Spleen (tissue), 11 donors: ENCODE data around the gene SLC34A3. TPM values are rescaled to one million over a fixed set of nuclear protein-coding genes. Genes with fewer than 3 reads are reported as not detected.

Source experiments
- DNase-seq: peaks from one replicate; pipeline ENCODE4 v3.0.0-alpha.2; 2020
- H3K27ac ChIP-seq, 8 donors: fragments of 200-600 bp; sonication (generic) in 7 of 8; 1 replicate in 4 of 8; 2 replicates in 4 of 8; pipeline versions ENCODE4 v1.5.0 to v1.8.0; 2016 to 2021; ENCODE audit warnings: inconsistent platforms in 4 of 8, mild to moderate bottlenecking in 4 of 8, moderate library complexity in 1 of 8
- H3K27me3 ChIP-seq, 7 donors: fragments of 200-600 bp; sonication (generic) in 6 of 7; replicated peaks in 1 of 7; 1 replicate in 4 of 7; 2 replicates in 3 of 7; pipeline versions ENCODE4 v1.5.0 to v1.8.0; 2016 to 2021; ENCODE audit warnings: inconsistent platforms in 3 of 7, mild to moderate bottlenecking in 1 of 7
- H3K36me3 ChIP-seq, 6 donors: fragments of 200-600 bp; sonication (generic) in 5 of 6; 1 replicate in 4 of 6; 2 replicates in 2 of 6; pipeline versions ENCODE4 v1.5.0 to v1.8.0; 2016 to 2021; ENCODE audit warnings: inconsistent platforms in 2 of 6
- H3K4me1 ChIP-seq, 6 donors: fragments of 200-600 bp; sonication (generic) in 5 of 6; 1 replicate in 3 of 6; 2 replicates in 3 of 6; pipeline versions ENCODE4 v1.5.0 to v1.8.0; 2016 to 2021; ENCODE audit warnings: inconsistent platforms in 3 of 6
- H3K4me3 ChIP-seq, 8 donors: fragments of 200-600 bp; sonication (generic) in 7 of 8; 1 replicate in 4 of 8; 2 replicates in 4 of 8; pipeline versions ENCODE4 v1.5.0 to v1.8.0; 2016 to 2021; ENCODE audit warnings: inconsistent platforms in 4 of 8, mild to moderate bottlenecking in 4 of 8, moderate library complexity in 2 of 8
- H3K9me3 ChIP-seq, 8 donors: fragments of 200-600 bp; sonication (generic) in 7 of 8; 1 replicate in 4 of 8; 2 replicates in 4 of 8; pipeline versions ENCODE4 v1.5.0 to v1.8.0; 2016 to 2021; ENCODE audit warnings: inconsistent platforms in 4 of 8
- POLR2A ChIP-seq, 3 donors: fragments of 450-650 bp; IDR thresholded peaks; one replicate each; pipeline ENCODE4 v1.5.1; 2017; ENCODE audit warnings: antibody characterized with exemption in 3 of 3, mild to moderate bottlenecking in 1 of 3
- POLR2AphosphoS5 ChIP-seq, 3 donors: sonication (generic); formaldehyde crosslinking; IDR thresholded peaks; one replicate each; pipeline ENCODE4 v1.5.1; 2017; ENCODE audit warnings: antibody characterized with exemption in 3 of 3
- WGBS, 5 donors: extraction: QIAGEN DNeasy Blood & Tissue Kit in 3 of 5; methylation state at CpG; one replicate each; pipeline versions ENCODE4 v1.1.5 to v1.1.7; 2013 to 2018; 5-methylcytosine and 5-hydroxymethylcytosine counted together
- intact Hi-C: fragments of 100-400 bp; cut with DNase I; formaldehyde crosslinking; loops from one replicate; pipeline ENCODE4 v1.15.0; 2023; ENCODE audit warnings: low total_unique reads
- polyA plus RNA-seq, 3 donors: library from polyadenylated mRNA; stranded (reverse); fragments of 200-250 nt; gene quantifications; one replicate each; pipeline ENCODE4 v1.2.1, GENCODE V29; 2013
- total RNA-seq, 7 donors: library from RNA; depleted of rRNA in 3 of 7; stranded (reverse); fragments of >200 nt in 3 of 7; fragmentation: NEBNext Ultra II Directional in 4 of 7; extraction: Animal tissue kit (Norgen Biotek cat#: 25700) in 4 of 7; gene quantifications; one replicate each; pipeline versions ENCODE4 v1.1.0 to v1.2.1, GENCODE V29; 2016 to 2021
- TF ChIP-seq, protein P1 (sequence below), 11 experiments: fragments of 200-600 bp in 7 of 11; fragments of 450-650 bp in 4 of 11; sonication (generic) in 4 of 11; IDR thresholded peaks in 8 of 11; conservative IDR thresholded peaks in 3 of 11; 1 replicate in 7 of 11; 2 replicates in 4 of 11; pipeline versions ENCODE4 v1.4.0 to v1.8.0; 2016 to 2021; ENCODE audit warnings: antibody characterized with exemption in 11 of 11, inconsistent platforms in 4 of 11, mild to moderate bottlenecking in 1 of 11
- donor health status: healthy with polysubstance abuse.
- donor health status: DM: no; HTN: no; CAD: no; lungs with moderate emphysema.
- donor health status: DM: no; HTN: no; CAD: no.
- donor health status: Bipolar disorder and iron deficiency.
- donor health status: healthy.
- donor health status: DM: no; HTN: no; CAD: no.
- donor health status: DM: yes; HTN: yes; CAD: no.

SLC34A3 gene
- total and polyA plus RNA-seq, 10 donors: not detected

DNA sequence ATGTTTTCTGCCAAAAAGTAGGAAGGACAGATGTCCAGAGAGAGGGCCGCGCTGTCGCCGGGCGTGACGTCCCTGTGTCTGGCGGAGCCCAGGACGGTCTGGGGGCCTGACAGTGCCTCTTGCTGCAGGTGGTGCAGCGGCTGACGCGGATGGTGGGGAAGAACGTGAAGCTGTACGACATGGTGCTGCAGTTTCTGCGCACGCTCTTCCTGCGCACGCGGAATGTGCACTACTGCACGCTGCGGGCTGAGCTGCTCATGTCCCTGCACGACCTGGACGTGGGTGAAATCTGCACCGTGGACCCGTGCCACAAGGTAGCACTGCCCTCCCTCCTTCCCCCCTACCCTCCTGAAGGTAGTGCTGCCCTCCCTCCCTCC, 32.2 kb downstream of the SLC34A3 start:
- DNase-seq: peak; percentile 67
- Histone ChIP-seq H3K27ac (no peak overlapping the region), H3K4me3 (no peak overlapping the region), H3K36me3 (peaks cover 0 to 84% (median 44%) of the 10 kb centered on the region in 6 donors), H3K27me3 (no peaks in the 10 kb centered on the region), H3K9me3 (no peaks in the 10 kb centered on the region), H3K4me1 (peaks cover 0 to 33% (median 6%) of the 10 kb centered on the region in 6 donors)
- 89 to 95% (median 91%) methylated on average over 24 of the region's 24 CpGs for WGBS, 5 donors
- intact Hi-C loops: no loop called here
- TF ChIP-seq POLR2AphosphoS5 (IDR thresholded peaks at IDR 0.05): peak; percentile 17 to 57 (median 40)
- TF ChIP-seq, protein P1, sequence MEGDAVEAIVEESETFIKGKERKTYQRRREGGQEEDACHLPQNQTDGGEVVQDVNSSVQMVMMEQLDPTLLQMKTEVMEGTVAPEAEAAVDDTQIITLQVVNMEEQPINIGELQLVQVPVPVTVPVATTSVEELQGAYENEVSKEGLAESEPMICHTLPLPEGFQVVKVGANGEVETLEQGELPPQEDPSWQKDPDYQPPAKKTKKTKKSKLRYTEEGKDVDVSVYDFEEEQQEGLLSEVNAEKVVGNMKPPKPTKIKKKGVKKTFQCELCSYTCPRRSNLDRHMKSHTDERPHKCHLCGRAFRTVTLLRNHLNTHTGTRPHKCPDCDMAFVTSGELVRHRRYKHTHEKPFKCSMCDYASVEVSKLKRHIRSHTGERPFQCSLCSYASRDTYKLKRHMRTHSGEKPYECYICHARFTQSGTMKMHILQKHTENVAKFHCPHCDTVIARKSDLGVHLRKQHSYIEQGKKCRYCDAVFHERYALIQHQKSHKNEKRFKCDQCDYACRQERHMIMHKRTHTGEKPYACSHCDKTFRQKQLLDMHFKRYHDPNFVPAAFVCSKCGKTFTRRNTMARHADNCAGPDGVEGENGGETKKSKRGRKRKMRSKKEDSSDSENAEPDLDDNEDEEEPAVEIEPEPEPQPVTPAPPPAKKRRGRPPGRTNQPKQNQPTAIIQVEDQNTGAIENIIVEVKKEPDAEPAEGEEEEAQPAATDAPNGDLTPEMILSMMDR (IDR thresholded peaks at IDR 0.05 in 8 of 11, conservative IDR thresholded peaks at IDR 0.05 in 3 of 11): no peak
- no peak for TF ChIP-seq POLR2A (IDR thresholded peaks at IDR 0.05)

DNA sequence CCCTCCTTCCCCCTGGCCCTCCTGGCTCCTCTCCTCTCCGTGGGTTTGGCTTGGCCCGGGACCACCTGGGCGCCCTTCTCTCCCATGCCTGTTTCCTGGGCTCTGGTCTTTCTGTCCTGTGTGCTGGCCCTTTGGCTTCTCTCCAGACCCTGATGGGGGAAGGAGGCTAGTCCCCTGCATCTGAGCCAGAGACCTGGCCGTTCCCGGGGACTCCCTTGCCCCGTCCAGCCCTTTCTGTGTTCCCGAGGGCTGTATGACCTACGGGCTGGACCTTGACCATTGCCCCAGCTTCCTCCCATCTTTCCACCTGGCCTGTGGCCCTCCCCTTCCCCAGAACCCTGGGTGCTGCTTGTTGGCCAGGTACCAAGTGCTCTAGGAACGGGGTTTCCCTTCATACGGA, 32.8 kb downstream of the SLC34A3 start:
- intact Hi-C loops: no loop called here
- peaks cover 0 to 84% (median 42%) of the 10 kb centered on the region in 6 donors for H3K36me3 ChIP-seq

DNA sequence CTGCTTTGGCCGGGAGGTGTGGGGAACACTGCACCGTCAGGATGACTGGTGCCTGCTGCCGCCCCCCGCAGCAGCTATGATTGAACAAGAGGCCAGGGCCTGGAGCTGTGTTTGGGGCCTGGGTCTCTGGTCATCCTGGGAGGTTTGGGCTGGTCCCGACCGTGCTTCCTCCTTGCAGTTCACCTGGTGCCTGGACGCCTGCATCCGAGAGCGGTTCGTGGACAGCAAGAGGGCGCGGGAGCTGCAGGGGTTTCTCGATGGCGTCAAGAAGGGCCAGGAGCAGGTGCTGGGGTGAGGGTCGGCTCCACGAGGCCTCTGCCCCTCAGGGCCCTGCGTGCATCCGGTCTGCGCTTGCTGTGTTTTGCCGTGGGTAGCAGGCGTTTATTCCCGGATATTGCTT, 33.4 kb downstream of the SLC34A3 start:
- Histone ChIP-seq H3K4me3 (no peak overlapping the region), H3K36me3 (peaks cover 0 to 84% (median 37%) of the 10 kb centered on the region in 6 donors), H3K27ac (no peak overlapping the region), H3K27me3 (no peaks in the 10 kb centered on the region), H3K4me1 (peaks cover 4 to 37% (median 17%) of the 10 kb centered on the region in 6 donors), H3K9me3 (no peaks in the 10 kb centered on the region)
- DNase-seq: peak; percentile 63
- 93 to 96% (median 95%) methylated on average over 22 of the region's 22 CpGs for WGBS, 5 donors
- intact Hi-C loops: no loop called here
- TF ChIP-seq POLR2A (IDR thresholded peaks at IDR 0.05) (no peak), POLR2AphosphoS5 (IDR thresholded peaks at IDR 0.05) (peak in 1 of 3 donors; percentile 48)
- TF ChIP-seq, protein P1 (IDR thresholded peaks at IDR 0.05 in 8 of 11, conservative IDR thresholded peaks at IDR 0.05 in 3 of 11): no peak

More for the DNA sequence above, 32.8 kb downstream of the SLC34A3 start:
- H3K27ac ChIP-seq: no peak overlapping the region
- no peaks in the 10 kb centered on the region for H3K9me3 ChIP-seq
- no peak overlapping the region for H3K4me3 ChIP-seq
- no peaks in the 10 kb centered on the region for H3K27me3 ChIP-seq
- no peak for TF ChIP-seq POLR2AphosphoS5 (IDR thresholded peaks at IDR 0.05)
- no peak for TF ChIP-seq POLR2A (IDR thresholded peaks at IDR 0.05)
- TF ChIP-seq, protein P1 (IDR thresholded peaks at IDR 0.05 in 8 of 11, conservative IDR thresholded peaks at IDR 0.05 in 3 of 11): no peak
- H3K4me1 ChIP-seq: peaks cover 0 to 35% (median 12%) of the 10 kb centered on the region in 6 donors
- WGBS, 5 donors: 77 to 90% (median 81%) methylated on average over 8 to 10 of the region's 10 CpGs
- DNase-seq: peak; percentile 53

DNA sequence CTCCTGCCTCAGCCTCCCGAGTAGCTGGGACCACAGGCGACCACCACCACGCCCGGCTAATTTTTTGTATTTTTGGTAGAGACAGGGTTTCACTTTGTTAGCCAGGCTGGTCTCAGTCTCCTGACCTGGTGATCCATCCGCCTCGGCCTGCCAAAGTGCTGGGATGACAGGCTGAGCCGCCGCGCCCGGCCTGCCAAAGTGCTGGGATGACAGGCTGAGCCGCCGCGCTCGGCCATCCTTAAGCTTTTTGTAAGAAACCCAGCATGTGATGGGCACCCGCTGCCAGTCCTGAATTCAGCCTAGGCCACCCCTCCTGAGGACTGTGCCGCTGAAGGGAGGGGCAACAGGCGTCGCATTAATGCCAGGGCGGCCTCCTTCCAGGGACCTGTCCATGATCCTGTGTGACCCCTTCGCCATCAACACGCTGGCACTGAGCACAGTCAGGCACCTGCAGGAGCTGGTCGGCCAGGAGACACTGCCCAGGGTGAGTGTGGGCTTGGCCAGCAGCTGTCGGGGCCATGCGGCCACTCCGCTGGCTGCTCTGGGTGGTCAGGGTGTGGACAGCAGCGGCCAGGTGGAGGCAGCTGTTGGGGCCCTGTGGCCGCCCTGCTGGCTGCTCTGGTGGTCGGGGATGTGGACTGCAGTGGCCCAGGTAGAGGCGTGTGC, 34.9 kb downstream of the SLC34A3 start:
- Histone ChIP-seq H3K4me3 (no peak overlapping the region), H3K27ac (peak overlapping the region in 1 of 8 donors; percentile 14), H3K4me1 (peaks cover 12 to 48% (median 30%) of the 10 kb centered on the region in 6 donors), H3K9me3 (no peaks in the 10 kb centered on the region), H3K36me3 (peaks cover 0 to 92% (median 36%) of the 10 kb centered on the region in 6 donors), H3K27me3 (no peaks in the 10 kb centered on the region)
- intact Hi-C loops: no loop called here
- DNase-seq: peak; percentile 64
- WGBS, 5 donors: 93 to 97% (median 94%) methylated on average over 9 to 29 of the region's 29 CpGs
- TF ChIP-seq POLR2AphosphoS5 (IDR thresholded peaks at IDR 0.05): peak in 1 of 3 donors; percentile 34
- TF ChIP-seq, protein P1 (IDR thresholded peaks at IDR 0.05 in 8 of 11, conservative IDR thresholded peaks at IDR 0.05 in 3 of 11): no peak
